Osteocyte (in vitro differentiated cells): Measurements from ENCODE around the gene PHF21A. TPM values are rescaled to one million over a fixed set of nuclear protein-coding genes. Genes with fewer than 3 reads are reported as not detected.

ENCODE experiments used
- DNase-seq: peaks from one replicate; pipeline ENCODE4 v3.0.0; 2021; ENCODE audit warnings: mixed read lengths; ENCODE audit not compliant: unreplicated experiment; ENCODE audit errors: extremely low spot score
- H3K27ac Mint-ChIP-seq: one replicate; pipeline ENCODE4 v1.8.0; 2021; ENCODE audit warnings: mild to moderate bottlenecking, mixed read lengths; ENCODE audit not compliant: unreplicated experiment
- H3K27me3 Mint-ChIP-seq: one replicate; pipeline ENCODE4 v1.8.0; 2021; ENCODE audit warnings: mixed read lengths; ENCODE audit not compliant: unreplicated experiment
- H3K36me3 Mint-ChIP-seq: one replicate; pipeline ENCODE4 v1.8.0; 2021; ENCODE audit warnings: mixed read lengths; ENCODE audit not compliant: unreplicated experiment
- H3K4me1 Mint-ChIP-seq: one replicate; pipeline ENCODE4 v1.8.0; 2021; ENCODE audit warnings: mixed read lengths; ENCODE audit not compliant: unreplicated experiment
- H3K4me3 Mint-ChIP-seq: one replicate; pipeline ENCODE4 v1.8.0; 2021; ENCODE audit warnings: mild to moderate bottlenecking, moderate library complexity, mixed read lengths; ENCODE audit not compliant: unreplicated experiment
- H3K9me3 Mint-ChIP-seq: one replicate; pipeline ENCODE4 v1.8.0; 2021; ENCODE audit warnings: mixed read lengths; ENCODE audit not compliant: unreplicated experiment
- total RNA-seq: library from RNA; stranded (reverse); gene quantifications from 2 replicates; pipeline ENCODE4 v1.2.1, GENCODE V29; 2021
- TF ChIP-seq, protein P1 (sequence below): fragments of 200-600 bp; sonication (generic); IDR thresholded peaks from 2 replicates; pipeline ENCODE4 v1.5.0; 2021; ENCODE audit warnings: antibody characterized with exemption, mild to moderate bottlenecking, moderate library complexity

Gene PHF21A
- total RNA-seq, 1 donor from 2014 or later, result 40.8 TPM

DNA sequence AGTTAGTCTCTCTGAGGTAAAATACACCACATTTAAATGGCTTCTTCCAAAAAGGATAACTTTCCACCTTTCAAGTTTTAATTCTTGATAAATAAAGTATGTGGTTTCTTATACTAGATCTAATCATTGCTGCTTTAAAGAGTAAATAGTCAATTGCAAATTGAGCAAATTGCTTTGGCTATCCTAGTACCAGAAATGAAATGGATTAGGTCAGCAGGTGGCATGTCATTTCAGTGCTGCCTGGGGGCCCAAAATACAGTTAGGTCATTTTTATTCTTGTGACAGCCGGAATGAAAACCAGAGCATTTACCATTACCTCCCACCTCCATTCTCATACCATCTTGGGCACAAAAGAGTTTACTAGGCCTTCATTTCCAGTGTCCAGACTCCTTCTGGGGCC lies 70.2 kb downstream of the PHF21A start:
- no peak overlapping the region for H3K27ac Mint-ChIP-seq
- TF ChIP-seq, protein P1, sequence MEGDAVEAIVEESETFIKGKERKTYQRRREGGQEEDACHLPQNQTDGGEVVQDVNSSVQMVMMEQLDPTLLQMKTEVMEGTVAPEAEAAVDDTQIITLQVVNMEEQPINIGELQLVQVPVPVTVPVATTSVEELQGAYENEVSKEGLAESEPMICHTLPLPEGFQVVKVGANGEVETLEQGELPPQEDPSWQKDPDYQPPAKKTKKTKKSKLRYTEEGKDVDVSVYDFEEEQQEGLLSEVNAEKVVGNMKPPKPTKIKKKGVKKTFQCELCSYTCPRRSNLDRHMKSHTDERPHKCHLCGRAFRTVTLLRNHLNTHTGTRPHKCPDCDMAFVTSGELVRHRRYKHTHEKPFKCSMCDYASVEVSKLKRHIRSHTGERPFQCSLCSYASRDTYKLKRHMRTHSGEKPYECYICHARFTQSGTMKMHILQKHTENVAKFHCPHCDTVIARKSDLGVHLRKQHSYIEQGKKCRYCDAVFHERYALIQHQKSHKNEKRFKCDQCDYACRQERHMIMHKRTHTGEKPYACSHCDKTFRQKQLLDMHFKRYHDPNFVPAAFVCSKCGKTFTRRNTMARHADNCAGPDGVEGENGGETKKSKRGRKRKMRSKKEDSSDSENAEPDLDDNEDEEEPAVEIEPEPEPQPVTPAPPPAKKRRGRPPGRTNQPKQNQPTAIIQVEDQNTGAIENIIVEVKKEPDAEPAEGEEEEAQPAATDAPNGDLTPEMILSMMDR, result no peak
- H3K36me3 Mint-ChIP-seq, result peaks cover 15% of the 10 kb centered on the region
- no peak for DNase-seq
- no peaks in the 10 kb centered on the region for H3K27me3 Mint-ChIP-seq
- no peaks in the 10 kb centered on the region for H3K9me3 Mint-ChIP-seq
- H3K4me1 Mint-ChIP-seq, result peaks cover 31% of the 10 kb centered on the region
- no peak overlapping the region for H3K4me3 Mint-ChIP-seq

DNA sequence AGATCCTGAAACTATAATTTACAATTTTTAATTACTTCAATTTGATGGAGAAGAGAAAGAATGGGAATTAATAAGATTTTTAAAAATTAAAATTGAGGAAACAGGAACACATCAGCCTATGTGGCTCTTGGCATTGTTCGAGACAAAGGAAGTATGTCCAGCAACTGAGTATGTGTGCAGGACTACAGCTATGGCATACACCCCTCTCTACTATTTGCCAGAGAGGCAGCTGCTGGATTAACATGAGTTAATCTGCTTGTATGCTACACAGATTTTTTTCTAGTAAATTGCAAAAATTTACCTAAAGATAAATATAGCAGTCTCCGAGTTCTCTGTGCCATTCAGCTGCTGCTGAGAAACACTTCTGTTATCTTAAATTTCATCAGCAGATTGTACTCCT lies 70.6 kb downstream of the PHF21A start:
- H3K4me1 Mint-ChIP-seq, result peaks cover 27% of the 10 kb centered on the region
- no peaks in the 10 kb centered on the region for H3K9me3 Mint-ChIP-seq
- H3K27ac Mint-ChIP-seq, result peak overlapping the region; percentile 72

DNA sequence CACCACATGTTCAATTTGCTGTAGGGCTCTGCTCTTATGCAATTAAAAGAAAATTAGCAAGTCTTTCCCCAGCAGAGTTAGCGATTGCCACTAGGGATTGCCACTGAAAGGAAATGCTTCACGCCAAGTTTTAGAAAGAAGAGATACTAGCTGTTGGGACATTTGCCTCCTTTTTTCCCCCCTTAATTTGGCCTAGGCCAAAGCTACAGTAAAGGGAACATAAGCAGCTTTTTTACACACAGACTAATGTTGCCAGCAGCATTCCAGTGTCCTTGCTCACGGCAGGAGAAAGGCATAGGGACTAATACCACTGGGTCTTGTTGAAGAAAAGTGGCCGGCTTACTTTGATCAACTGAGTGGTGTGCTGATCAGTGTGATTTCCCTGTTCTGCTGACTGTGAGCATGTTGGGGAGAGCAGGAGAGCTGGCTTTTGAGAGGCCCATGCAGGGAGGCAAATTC lies 71.2 kb downstream of the PHF21A start:
- DNase-seq, result no peak
- Mint-ChIP-seq H3K27me3 (no peaks in the 10 kb centered on the region), H3K36me3 (peaks cover 16% of the 10 kb centered on the region), H3K27ac (peak overlapping the region; percentile 72), H3K9me3 (no peaks in the 10 kb centered on the region), H3K4me3 (no peak overlapping the region), H3K4me1 (peaks cover 20% of the 10 kb centered on the region)
- TF ChIP-seq, protein P1, result no peak

More for the DNA sequence above, 70.6 kb downstream of the PHF21A start:
- Mint-ChIP-seq H3K27me3 (no peaks in the 10 kb centered on the region), H3K36me3 (peaks cover 16% of the 10 kb centered on the region), H3K4me3 (no peak overlapping the region)
- TF ChIP-seq, protein P1, result no peak
- DNase-seq, result no peak

DNA sequence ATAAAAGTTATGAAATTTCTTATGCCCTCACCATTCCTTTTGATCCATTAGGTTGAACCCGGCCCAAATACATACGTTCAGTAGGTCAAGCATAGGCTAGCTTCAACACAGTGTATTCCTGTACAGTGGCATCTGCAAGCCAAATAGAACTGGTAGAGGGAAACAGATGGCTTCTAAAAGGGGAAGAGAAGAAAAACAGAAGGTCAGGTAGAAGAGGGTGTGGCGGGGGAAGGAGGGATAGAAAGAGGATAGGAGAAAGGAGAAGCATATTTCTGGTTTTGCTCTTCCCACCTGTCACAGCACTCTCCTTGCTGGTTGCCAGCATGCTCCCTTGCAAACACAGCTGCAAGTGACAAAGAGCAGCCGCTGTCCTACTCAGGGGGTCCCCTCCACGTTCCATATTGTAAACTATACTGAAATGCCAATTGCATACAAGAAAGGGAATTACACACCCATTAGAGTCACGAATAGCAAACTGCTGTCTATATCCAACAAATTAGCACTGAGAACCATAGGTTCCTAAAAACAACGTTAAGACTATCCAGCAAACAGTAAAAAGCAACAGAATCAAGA lies 71.8 kb downstream of the PHF21A start:
- Mint-ChIP-seq H3K9me3 (no peaks in the 10 kb centered on the region), H3K27ac (peak overlapping the region; percentile 72), H3K4me3 (no peak overlapping the region), H3K27me3 (no peaks in the 10 kb centered on the region), H3K36me3 (peaks cover 16% of the 10 kb centered on the region), H3K4me1 (peaks cover 16% of the 10 kb centered on the region)
- TF ChIP-seq, protein P1, result no peak
- no peak for DNase-seq

DNA sequence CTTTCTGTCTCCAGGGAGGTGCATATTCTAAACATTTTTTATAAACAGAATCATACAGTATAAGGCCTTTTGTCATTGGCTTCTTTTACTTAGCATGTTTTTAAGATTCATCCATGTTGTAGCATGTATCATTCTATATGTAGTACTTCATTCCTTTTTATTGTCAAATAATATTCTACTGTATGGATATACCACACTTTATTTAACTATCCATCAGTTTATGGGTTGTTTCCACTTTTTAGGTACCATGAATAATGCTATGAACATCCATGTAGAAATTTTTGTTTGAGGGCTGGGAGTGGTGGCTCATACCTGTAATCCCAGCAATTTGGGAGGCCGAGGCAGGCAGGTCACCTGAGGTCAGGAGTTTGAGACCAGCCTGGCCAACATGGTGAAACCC lies 73.1 kb downstream of the PHF21A start:
- TF ChIP-seq, protein P1, result no peak
- Mint-ChIP-seq H3K4me1 (peaks cover 16% of the 10 kb centered on the region), H3K27ac (no peak overlapping the region), H3K36me3 (peaks cover 15% of the 10 kb centered on the region), H3K27me3 (no peaks in the 10 kb centered on the region), H3K9me3 (no peaks in the 10 kb centered on the region), H3K4me3 (no peak overlapping the region)
- no peak for DNase-seq
